H9 (cell line): ENCODE measurements around the gene OXCT1. TPM values are rescaled to one million over a fixed set of nuclear protein-coding genes. Genes with fewer than 3 reads are reported as not detected.

ENCODE experiments used
- DNase-seq: peaks from one replicate; pipeline ENCODE4 v3.0.0-alpha.2; 2017
- H2AFZ ChIP-seq: one replicate; pipeline ENCODE4 v1.6.1; 2013; ENCODE audit warnings: mild to moderate bottlenecking, low read length, control low read depth, moderate library complexity
- H2AK5ac ChIP-seq: 2 replicates; pipeline ENCODE4 v1.6.1; 2013; ENCODE audit warnings: low read length, control low read depth, mixed read lengths; ENCODE audit not compliant: insufficient read length
- H2BK120ac ChIP-seq: one replicate; pipeline ENCODE4 v1.6.1; 2013; ENCODE audit warnings: low read depth, mild to moderate bottlenecking, low read length, control low read depth, inconsistent platforms; ENCODE audit not compliant: poor library complexity, severe bottlenecking
- H2BK12ac ChIP-seq: 2 replicates; pipeline ENCODE4 v1.6.1; 2013; ENCODE audit warnings: low read length, control low read depth, mixed read lengths, low read depth; ENCODE audit not compliant: insufficient read length
- H2BK15ac ChIP-seq: 2 replicates; pipeline ENCODE4 v1.6.1; 2013; ENCODE audit warnings: low read depth, low read length, control low read depth
- H2BK20ac ChIP-seq: one replicate; pipeline ENCODE4 v1.6.1; 2013; ENCODE audit warnings: low read depth, mild to moderate bottlenecking, low read length, control low read depth, inconsistent platforms; ENCODE audit not compliant: poor library complexity, severe bottlenecking
- H2BK5ac ChIP-seq: 2 replicates; pipeline ENCODE4 v1.6.1; 2013; ENCODE audit warnings: low read length, control low read depth, mixed read lengths; ENCODE audit not compliant: insufficient read length
- H3K14ac ChIP-seq: 2 replicates; pipeline ENCODE4 v1.6.1; 2013; ENCODE audit warnings: low read length, control low read depth; ENCODE audit not compliant: insufficient read depth
- H3K18ac ChIP-seq: 2 replicates; pipeline ENCODE4 v1.6.1; 2013; ENCODE audit warnings: low read depth, mild to moderate bottlenecking, mixed read lengths, low read length, control low read depth; ENCODE audit not compliant: insufficient read length
- H3K23ac ChIP-seq: 2 replicates; pipeline ENCODE4 v1.6.1; 2013; ENCODE audit warnings: low read length, control low read depth, mixed read lengths, low read depth; ENCODE audit not compliant: insufficient read length
- H3K23me2 ChIP-seq: 2 replicates; pipeline ENCODE4 v1.6.1; 2013; ENCODE audit warnings: low read depth, mild to moderate bottlenecking, mixed read lengths, low read length, control low read depth; ENCODE audit not compliant: insufficient read length, poor library complexity, severe bottlenecking
- H3K27ac ChIP-seq: 2 replicates; pipeline ENCODE4 v1.5.1; 2013; ENCODE audit warnings: low read length, control low read depth, mixed read lengths, low read depth; ENCODE audit not compliant: insufficient read length
- H3K27me3 ChIP-seq: 2 replicates; pipeline ENCODE4 v1.6.1; 2013; ENCODE audit warnings: low read length, control low read depth, inconsistent platforms; ENCODE audit not compliant: insufficient read depth
- H3K4ac ChIP-seq: 2 replicates; pipeline ENCODE4 v1.6.1; 2013; ENCODE audit warnings: low read depth, mild to moderate bottlenecking, control low read depth, inconsistent platforms, low read length, moderate library complexity
- H3K4me1 ChIP-seq: 2 replicates; pipeline ENCODE4 v1.6.1; 2013; ENCODE audit warnings: low read length, control low read depth, inconsistent platforms; ENCODE audit not compliant: insufficient read depth
- H3K4me2 ChIP-seq: 2 replicates; pipeline ENCODE4 v1.6.1; 2013; ENCODE audit warnings: low read length, control low read depth, mixed read lengths; ENCODE audit not compliant: insufficient read length, insufficient read depth
- H3K56ac ChIP-seq: 2 replicates; pipeline ENCODE4 v1.6.1; 2013; ENCODE audit warnings: low read depth, mild to moderate bottlenecking, mixed read lengths, low read length, control low read depth; ENCODE audit not compliant: insufficient read length
- H3K79me1 ChIP-seq: 2 replicates; pipeline ENCODE4 v1.6.1; 2013; ENCODE audit warnings: low read depth, mild to moderate bottlenecking, moderate library complexity, low read length, control low read depth, inconsistent platforms; ENCODE audit not compliant: insufficient read depth, poor library complexity, severe bottlenecking
- H3K79me2 ChIP-seq: 2 replicates; pipeline ENCODE4 v1.6.1; 2013; ENCODE audit warnings: low read length, control low read depth, inconsistent platforms; ENCODE audit not compliant: insufficient read depth
- H3K9ac ChIP-seq: 2 replicates; pipeline ENCODE4 v1.6.1; 2013; ENCODE audit warnings: low read length, control low read depth, mixed read lengths; ENCODE audit not compliant: insufficient read length; ENCODE audit errors: extremely low read depth
- H3K9me3 ChIP-seq: one replicate; pipeline ENCODE4 v1.6.1; 2013; ENCODE audit warnings: low read depth, low read length, inconsistent platforms; ENCODE audit not compliant: control insufficient read depth
- H3T11ph ChIP-seq: one replicate; pipeline ENCODE4 v1.6.1; 2013; ENCODE audit warnings: mild to moderate bottlenecking, low read length, control low read depth, inconsistent platforms
- H4K20me1 ChIP-seq: one replicate; pipeline ENCODE4 v1.6.1; 2013; ENCODE audit not compliant: control insufficient read depth, insufficient read length, insufficient read depth
- H4K5ac ChIP-seq: 2 replicates; pipeline ENCODE4 v1.6.1; 2013; ENCODE audit warnings: low read depth, mild to moderate bottlenecking, mixed read lengths, low read length, control low read depth; ENCODE audit not compliant: insufficient read length
- H4K8ac ChIP-seq: replicated peaks from 2 replicates; pipeline ENCODE4 v1.6.1; 2013; ENCODE audit warnings: low read length, control low read depth, mixed read lengths, low read depth; ENCODE audit not compliant: insufficient read length
- H4K91ac ChIP-seq: 2 replicates; pipeline ENCODE4 v1.6.1; 2013; ENCODE audit warnings: low read depth, mild to moderate bottlenecking, moderate library complexity, mixed read lengths, low read length, control low read depth; ENCODE audit not compliant: insufficient read length
- H3K27ac Mint-ChIP-seq, 3 experiments: 2 replicates in 2 of 3; 3 replicates in 1 of 3; pipeline ENCODE4 v1.8.0; 2020 to 2021; ENCODE audit warnings: mixed read lengths in 3 of 3, mild to moderate bottlenecking in 1 of 3, moderate library complexity in 1 of 3
- H3K27me3 Mint-ChIP-seq: 2 replicates; pipeline ENCODE4 v1.8.0; 2021; ENCODE audit warnings: low read depth, mild to moderate bottlenecking, moderate library complexity, mixed read lengths
- H3K36me3 Mint-ChIP-seq, 3 experiments: 2 replicates in 2 of 3; 3 replicates in 1 of 3; pipeline ENCODE4 v1.8.0; 2020 to 2021; ENCODE audit warnings: low read depth in 3 of 3, mixed read lengths in 3 of 3; ENCODE audit not compliant: insufficient read depth in 1 of 3
- H3K4me1 Mint-ChIP-seq, 2 experiments: 2 replicates each; pipeline ENCODE4 v1.8.0; 2020; ENCODE audit warnings: mixed read lengths in 2 of 2
- H3K4me3 Mint-ChIP-seq, 2 experiments: 2 replicates in 1 of 2; 3 replicates in 1 of 2; pipeline ENCODE4 v1.8.0; 2020 to 2021; ENCODE audit warnings: mild to moderate bottlenecking in 2 of 2, mixed read lengths in 2 of 2, moderate library complexity in 1 of 2
- H3K9me3 Mint-ChIP-seq, 2 experiments: 2 replicates in 1 of 2; 3 replicates in 1 of 2; pipeline ENCODE4 v1.8.0; 2020; ENCODE audit warnings: mild to moderate bottlenecking in 2 of 2, mixed read lengths in 2 of 2, moderate library complexity in 1 of 2
- WGBS: extraction: QIAGEN DNeasy Blood & Tissue Kit; methylation state at CpG from one replicate; pipeline ENCODE4 v1.1.7; 2013; ENCODE audit warnings: missing lambda C conversion rate, low lambda C conversion rate, mixed read lengths; ENCODE audit not compliant: insufficient read length; ENCODE audit errors: extremely low coverage; 5-methylcytosine and 5-hydroxymethylcytosine counted together
- total RNA-seq: library from RNA; stranded (reverse); gene quantifications from 2 replicates; pipeline ENCODE4 v1.2.1, GENCODE V29; 2021
- TF ChIP-seq, protein P1 (sequence below): fragments of 200-600 bp; sonication (generic); conservative IDR thresholded peaks from 3 replicates; pipeline ENCODE4 v1.8.0; 2021; ENCODE audit warnings: antibody characterized with exemption, mild to moderate bottlenecking

The OXCT1 gene
- total RNA-seq, 1 experiment from 2014 or later, result 25.6 TPM

DNA sequence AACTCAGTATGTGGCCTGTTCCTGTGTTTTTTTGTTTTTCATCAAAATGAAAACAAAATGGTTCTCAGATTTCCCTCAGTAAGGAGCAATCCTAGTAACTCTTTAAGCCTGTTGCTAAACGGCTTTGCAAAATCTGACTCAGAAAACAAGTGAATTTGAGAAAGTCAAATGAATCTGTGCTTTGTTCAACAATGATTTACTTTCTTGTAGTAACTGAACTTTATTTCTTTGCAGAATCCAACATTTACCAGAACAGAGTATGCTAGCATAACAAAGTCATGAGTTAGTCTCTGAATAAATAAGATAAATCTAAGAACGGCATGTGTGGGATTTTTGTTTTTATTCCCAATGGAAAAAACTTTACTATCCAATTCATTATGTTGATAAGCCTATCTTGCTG is 93.8 kb downstream of the OXCT1 start:
- H3K27me3 Mint-ChIP-seq, result no peaks in the 10 kb centered on the region
- no peaks in the 10 kb centered on the region for H3K9me3 Mint-ChIP-seq
- Histone ChIP-seq H3K9me3 (no peaks in the 10 kb centered on the region), H3K79me1 (no peaks in the 10 kb centered on the region), H3K23me2 (no peaks in the 10 kb centered on the region), H4K5ac (no peak overlapping the region), H2AK5ac (no peak overlapping the region), H3K9ac (no peak overlapping the region), H2BK12ac (no peak overlapping the region), H2BK120ac (no peak overlapping the region), H3K27me3 (no peaks in the 10 kb centered on the region), H3K4me1 (no peaks in the 10 kb centered on the region), H2AFZ (no peak overlapping the region), H3K79me2 (no peaks in the 10 kb centered on the region), H4K8ac (no peak overlapping the region), H2BK20ac (no peak overlapping the region), H3K14ac (no peak overlapping the region), H4K20me1 (no peaks in the 10 kb centered on the region), H3K56ac (no peak overlapping the region), H4K91ac (no peak overlapping the region), H3K4ac (no peak overlapping the region), H2BK5ac (no peak overlapping the region), H3T11ph (no peak overlapping the region), H2BK15ac (no peak overlapping the region), H3K27ac (no peak overlapping the region), H3K23ac (no peak overlapping the region), H3K18ac (no peak overlapping the region), H3K4me2 (no peak overlapping the region)
- no CpG with 5 or more reads among the region's 2 CpGs for WGBS
- H3K36me3 Mint-ChIP-seq, result no peaks in the 10 kb centered on the region
- H3K4me3 Mint-ChIP-seq, result no peak overlapping the region
- peaks cover 6 to 10% of the 10 kb centered on the region in 2 experiments; a peak in 3 of 4 replicates for H3K4me1 Mint-ChIP-seq
- DNase-seq, result no peak
- TF ChIP-seq, protein P1, sequence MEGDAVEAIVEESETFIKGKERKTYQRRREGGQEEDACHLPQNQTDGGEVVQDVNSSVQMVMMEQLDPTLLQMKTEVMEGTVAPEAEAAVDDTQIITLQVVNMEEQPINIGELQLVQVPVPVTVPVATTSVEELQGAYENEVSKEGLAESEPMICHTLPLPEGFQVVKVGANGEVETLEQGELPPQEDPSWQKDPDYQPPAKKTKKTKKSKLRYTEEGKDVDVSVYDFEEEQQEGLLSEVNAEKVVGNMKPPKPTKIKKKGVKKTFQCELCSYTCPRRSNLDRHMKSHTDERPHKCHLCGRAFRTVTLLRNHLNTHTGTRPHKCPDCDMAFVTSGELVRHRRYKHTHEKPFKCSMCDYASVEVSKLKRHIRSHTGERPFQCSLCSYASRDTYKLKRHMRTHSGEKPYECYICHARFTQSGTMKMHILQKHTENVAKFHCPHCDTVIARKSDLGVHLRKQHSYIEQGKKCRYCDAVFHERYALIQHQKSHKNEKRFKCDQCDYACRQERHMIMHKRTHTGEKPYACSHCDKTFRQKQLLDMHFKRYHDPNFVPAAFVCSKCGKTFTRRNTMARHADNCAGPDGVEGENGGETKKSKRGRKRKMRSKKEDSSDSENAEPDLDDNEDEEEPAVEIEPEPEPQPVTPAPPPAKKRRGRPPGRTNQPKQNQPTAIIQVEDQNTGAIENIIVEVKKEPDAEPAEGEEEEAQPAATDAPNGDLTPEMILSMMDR, result no peak
- no peak overlapping the region for H3K27ac Mint-ChIP-seq
